SKM-1 treated with dmso at 0.1 percent for 144 hours (cell line): ENCODE data around the gene TRMT2B.
"Not testable (repeated sequence)": the region's sequence is repeated elsewhere in the genome, so short reads cannot be mapped to it uniquely, and the experiment has no call there.

Source experiments
- DNase-seq: peaks from one replicate; lab custom pipeline; 2025; ENCODE audit not compliant: unreplicated experiment; lab: John Stamatoyannopoulos, UW

TRMT2B gene

GRCh38 chrX:101012031-101012430 is 39.9 kb downstream of the TRMT2B start:
- DNase-seq = not testable (repeated sequence)

- no peak for DNase-seq
Measured at GRCh38 chrX:101009090-101009489, 42.8 kb downstream of the TRMT2B start.

- DNase-seq = no peak
Measured at GRCh38 chrX:100999451-100999850, 52.5 kb downstream of the TRMT2B start.

DNA sequence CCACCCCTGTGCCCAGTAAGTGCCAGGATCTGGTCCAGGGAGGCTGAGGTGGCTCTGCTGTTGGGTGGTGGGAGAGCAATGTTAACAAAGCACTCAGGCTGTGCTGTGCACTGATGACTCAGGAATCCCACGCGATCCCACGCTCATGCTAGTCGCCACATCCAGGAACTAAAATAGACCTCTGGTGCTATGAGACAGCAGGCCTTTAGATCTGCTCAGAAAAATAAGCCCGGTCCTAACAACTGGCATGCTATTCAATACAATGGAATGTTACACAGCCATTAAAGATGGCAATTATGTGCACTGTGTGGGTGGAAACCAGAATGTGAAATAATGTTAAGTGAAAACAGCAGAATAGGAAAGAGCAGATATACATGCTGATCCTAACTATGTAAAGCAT is 56.4 kb downstream of the TRMT2B start:
- no peak for DNase-seq

GRCh38 chrX:100994352-100995281 is 57.3 kb downstream of the TRMT2B start:
- no peak for DNase-seq

GRCh38 chrX:100990139-100990538 is 61.8 kb downstream of the TRMT2B start:
- DNase-seq = no peak

GRCh38 chrX:100984818-100985217 is 67.1 kb downstream of the TRMT2B start:
- DNase-seq = no peak

GRCh38 chrX:100981498-100981845 is 70.4 kb downstream of the TRMT2B start:
- not testable (repeated sequence) for DNase-seq

DNA sequence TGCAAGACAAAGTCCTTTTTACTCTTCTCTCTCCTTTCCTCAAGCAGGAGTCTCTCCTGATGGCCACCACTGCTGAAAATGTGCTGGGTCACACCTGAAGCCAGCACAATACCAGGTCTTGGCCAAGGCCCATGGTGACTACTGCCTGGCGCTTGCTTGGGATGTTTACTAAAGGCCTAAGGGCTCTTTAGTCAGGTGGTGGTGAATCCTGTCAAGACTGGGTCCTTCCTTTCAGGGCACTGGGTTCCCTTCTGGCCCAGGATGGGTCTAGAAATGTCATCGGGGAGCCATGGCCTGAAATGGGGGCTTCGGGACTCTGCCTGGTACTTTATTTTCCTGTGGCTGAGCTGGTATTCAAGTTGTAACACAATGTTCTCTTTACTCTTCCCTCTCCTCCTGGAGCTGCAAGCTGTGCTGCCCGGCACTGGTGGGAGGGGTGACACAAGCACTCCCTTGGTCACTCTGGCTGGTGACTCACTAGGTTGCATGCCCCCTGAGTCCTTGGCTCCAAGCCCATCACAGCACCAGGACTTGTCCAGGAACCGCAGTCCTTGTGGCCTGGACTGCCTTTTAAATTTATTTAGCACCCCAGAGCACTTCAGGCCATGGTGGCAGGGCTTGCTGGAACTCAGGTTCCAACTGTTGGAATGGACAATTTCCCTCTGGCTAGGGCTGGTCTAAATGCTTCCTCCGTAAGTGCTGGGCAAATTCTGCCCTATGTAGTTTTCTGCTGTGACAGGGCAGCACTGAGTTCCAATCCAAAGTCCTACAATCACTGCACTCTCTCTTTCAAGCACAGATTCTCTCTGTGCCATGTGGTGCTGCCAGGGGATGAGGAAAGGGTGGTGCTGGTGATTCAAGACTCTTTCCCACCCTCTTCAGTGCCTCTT is 71.1 kb downstream of the TRMT2B start:
- DNase-seq = no peak

GRCh38 chrX:100979881-100980607 is 71.9 kb downstream of the TRMT2B start:
- DNase-seq = no peak

GRCh38 chrX:100976211-100976610 is 75.7 kb downstream of the TRMT2B start:
- no peak for DNase-seq

- no peak for DNase-seq
Measured at GRCh38 chrX:100975212-100975611, 76.7 kb downstream of the TRMT2B start.

GRCh38 chrX:100973411-100973810 is 78.5 kb downstream of the TRMT2B start:
- DNase-seq = no peak

GRCh38 chrX:100969936-100970335 is 82.0 kb downstream of the TRMT2B start:
- DNase-seq = no peak

- DNase-seq = no peak
Measured at GRCh38 chrX:100969408-100969807, 82.5 kb downstream of the TRMT2B start, which contains the start of gene ARL13A. ARL13A (plus strand) TSS chrX:100969708; CDS start chrX:100973690, 3,982 bp downstream.

- no peak for DNase-seq
Measured at GRCh38 chrX:100964362-100964761, 87.5 kb downstream of the TRMT2B start.

DNA sequence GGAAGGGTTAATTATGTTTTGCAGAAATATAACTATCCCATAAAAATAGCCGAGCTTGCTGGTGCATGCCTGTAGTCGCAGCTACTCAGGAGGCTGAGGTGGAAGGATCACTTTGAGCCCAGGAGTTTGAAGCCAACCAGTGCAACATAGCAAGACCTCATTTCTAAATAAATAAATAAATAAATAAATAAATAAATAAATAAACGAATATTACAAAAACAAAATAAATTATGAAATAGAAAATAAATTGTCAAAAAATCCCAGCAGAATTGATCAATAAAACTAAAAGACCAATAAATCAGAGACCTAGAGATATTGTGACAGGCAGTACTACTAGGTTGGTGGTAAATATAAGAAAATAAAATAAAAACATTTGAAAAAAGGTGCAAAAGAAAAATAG is 89.1 kb downstream of the TRMT2B start:
- DNase-seq = no peak
